H1 (cell line): ENCODE data around the gene OMP. TPM values are rescaled to one million over a fixed set of nuclear protein-coding genes. Genes with fewer than 3 reads are reported as not detected.

Source experiments
- CTCF ChIA-PET: fragments of 300-600 bp; sonication (Branson Sonifier 250); formaldehyde crosslinking; loops from one replicate; lab custom pipeline; 2021; ENCODE audit not compliant: partially characterized antibody; lab: Charles Lee
- POLR2A ChIA-PET: fragments of 300-600 bp; sonication (Branson Sonifier 250); formaldehyde crosslinking; loops from one replicate; lab custom pipeline; 2021; ENCODE audit warnings: inconsistent platforms; ENCODE audit not compliant: partially characterized antibody; lab: Charles Lee
- DNase-seq, 2 experiments: peaks; one replicate each; pipeline versions ENCODE4 v3.0.0 to v3.0.0-alpha.2; 2010 to 2022; ENCODE audit warnings: low spot score in 2 of 2, low read depth in 1 of 2, mixed read lengths in 1 of 2
- FAIRE-seq: peaks from 2 replicates; lab custom pipeline; 2011; peaks lifted over from hg19 to GRCh38; lab: Jason Lieb, UNC
- H2AFZ ChIP-seq: 2 replicates; pipeline ENCODE4 v1.8.1; 2012; ENCODE audit warnings: low read length, inconsistent platforms
- H2AK5ac ChIP-seq: 2 replicates; pipeline ENCODE4 v1.6.1; 2013; ENCODE audit warnings: low read depth, low read length
- H2BK120ac ChIP-seq: replicated peaks from 2 replicates; pipeline ENCODE3; 2013; ENCODE audit warnings: low read depth, low read length, inconsistent platforms
- H2BK12ac ChIP-seq: 2 replicates; pipeline ENCODE4 v1.6.1; 2013; ENCODE audit warnings: low read depth, low read length
- H2BK15ac ChIP-seq: 2 replicates; pipeline ENCODE4 v1.6.1; 2013; ENCODE audit warnings: low read length
- H2BK20ac ChIP-seq: 2 replicates; pipeline ENCODE4 v1.6.1; 2013; ENCODE audit warnings: low read length
- H2BK5ac ChIP-seq: 2 replicates; pipeline ENCODE4 v1.6.1; 2013; ENCODE audit warnings: low read depth, low read length
- H3K14ac ChIP-seq: 2 replicates; pipeline ENCODE4 v1.6.1; 2013; ENCODE audit warnings: inconsistent platforms; ENCODE audit not compliant: insufficient read length
- H3K18ac ChIP-seq: 2 replicates; pipeline ENCODE4 v1.6.1; 2013; ENCODE audit warnings: low read length; ENCODE audit errors: extremely low read depth
- H3K23ac ChIP-seq: 2 replicates; pipeline ENCODE4 v1.6.1; 2013; ENCODE audit warnings: inconsistent platforms; ENCODE audit not compliant: insufficient read length
- H3K23me2 ChIP-seq: 2 replicates; pipeline ENCODE4 v1.6.1; 2013; ENCODE audit warnings: low read depth, low read length
- H3K27ac ChIP-seq: 2 replicates; pipeline ENCODE4 v1.6.1; 2011; ENCODE audit warnings: low read depth, low read length, inconsistent platforms
- H3K27me3 ChIP-seq, 4 experiments: replicated peaks in 1 of 4; 1 replicate in 1 of 4; 2 replicates in 3 of 4; pipeline versions ENCODE4 v1.6.1 to v1.8.1; 2011 to 2013; ENCODE audit warnings: low read length in 3 of 4, mild to moderate bottlenecking in 3 of 4, inconsistent platforms in 2 of 4, mixed read lengths in 2 of 4, moderate library complexity in 1 of 4; ENCODE audit not compliant: control insufficient read depth in 3 of 4, insufficient read depth in 3 of 4; ENCODE audit errors: extremely low read depth in 1 of 4
- H3K36me3 ChIP-seq, 4 experiments: 2 replicates each; pipeline versions ENCODE4 v1.6.1 to v1.8.1; 2011 to 2013; ENCODE audit warnings: mild to moderate bottlenecking in 4 of 4, low read length in 3 of 4, moderate library complexity in 2 of 4, control low read depth in 1 of 4, inconsistent platforms in 1 of 4; ENCODE audit not compliant: insufficient read depth in 4 of 4, control insufficient read depth in 2 of 4
- H3K4ac ChIP-seq: replicated peaks from 2 replicates; pipeline ENCODE3; 2013; ENCODE audit warnings: low read length, low read depth, mixed read lengths, inconsistent platforms; ENCODE audit not compliant: insufficient read length
- H3K4me1 ChIP-seq, 4 experiments: replicated peaks in 1 of 4; 1 replicate in 1 of 4; 2 replicates in 3 of 4; pipeline versions ENCODE4 v1.6.1 to v1.8.1; 2011 to 2013; ENCODE audit warnings: low read length in 3 of 4, inconsistent platforms in 2 of 4, mixed read lengths in 1 of 4; ENCODE audit not compliant: insufficient read depth in 4 of 4, control insufficient read depth in 3 of 4
- H3K4me2 ChIP-seq, 2 experiments: 2 replicates each; pipeline versions ENCODE4 v1.6.1 to v1.8.1; 2011 to 2013; ENCODE audit warnings: low read depth in 2 of 2, low read length in 2 of 2, control low read depth in 1 of 2, inconsistent platforms in 1 of 2, mild to moderate bottlenecking in 1 of 2; ENCODE audit not compliant: insufficient read depth in 1 of 2
- H3K4me3 ChIP-seq, 4 experiments: fragments of 200-600, 300-600 bp in 1 of 4; sonication (generic), shearing (Covaris generic), sonication (Bioruptor Twin) in 1 of 4; 2 replicates each; pipeline versions ENCODE4 v1.5.1 to v1.8.1; 2011 to 2016; ENCODE audit warnings: low read length in 4 of 4, low read depth in 3 of 4, control low read depth in 2 of 4, inconsistent platforms in 2 of 4, mild to moderate bottlenecking in 2 of 4, mixed read lengths in 1 of 4, moderate library complexity in 1 of 4; ENCODE audit not compliant: insufficient read depth in 2 of 4; ENCODE audit errors: extremely low read depth in 1 of 4
- H3K56ac ChIP-seq: replicated peaks from 2 replicates; pipeline ENCODE3; 2013; ENCODE audit warnings: low read depth, mild to moderate bottlenecking, mixed read lengths, low read length, inconsistent platforms; ENCODE audit not compliant: insufficient read length
- H3K79me1 ChIP-seq: 2 replicates; pipeline ENCODE4 v1.6.1; 2013; ENCODE audit warnings: low read depth, low read length, control low read depth
- H3K79me2 ChIP-seq, 2 experiments: 2 replicates each; pipeline versions ENCODE4 v1.6.1 to v1.8.1; 2012 to 2013; ENCODE audit warnings: low read length in 2 of 2, mild to moderate bottlenecking in 2 of 2, inconsistent platforms in 1 of 2; ENCODE audit not compliant: insufficient read depth in 2 of 2, control insufficient read depth in 1 of 2
- H3K9ac ChIP-seq, 4 experiments: replicated peaks in 1 of 4; 1 replicate in 1 of 4; 2 replicates in 3 of 4; pipeline versions ENCODE4 v1.6.1 to v1.8.1; 2011 to 2013; ENCODE audit warnings: low read depth in 3 of 4, low read length in 3 of 4, control low read depth in 2 of 4, mild to moderate bottlenecking in 2 of 4, moderate library complexity in 2 of 4, inconsistent platforms in 1 of 4; ENCODE audit errors: extremely low read depth in 1 of 4
- H3K9me3 ChIP-seq, 2 experiments: 2 replicates each; pipeline versions ENCODE4 v1.6.1 to v1.8.1; 2012 to 2013; ENCODE audit warnings: mild to moderate bottlenecking in 2 of 2, moderate library complexity in 2 of 2, control low read depth in 1 of 2, inconsistent platforms in 1 of 2, low read depth in 1 of 2, low read length in 1 of 2, mixed read lengths in 1 of 2; ENCODE audit not compliant: insufficient read depth in 2 of 2
- H4K20me1 ChIP-seq, 2 experiments: replicated peaks in 1 of 2; 2 replicates each; pipeline versions ENCODE3 to v1.8.1; 2011 to 2013; ENCODE audit warnings: inconsistent platforms in 2 of 2, low read length in 2 of 2, mild to moderate bottlenecking in 1 of 2; ENCODE audit not compliant: insufficient read depth in 2 of 2, control insufficient read depth in 1 of 2
- H4K5ac ChIP-seq: 2 replicates; pipeline ENCODE4 v1.6.1; 2013; ENCODE audit warnings: low read length, low read depth, mixed read lengths, inconsistent platforms; ENCODE audit not compliant: insufficient read length
- H4K8ac ChIP-seq: 2 replicates; pipeline ENCODE4 v1.8.0; 2013; ENCODE audit warnings: mild to moderate bottlenecking, moderate library complexity, low read length, inconsistent platforms; ENCODE audit not compliant: insufficient read depth; ENCODE audit errors: extremely low read depth
- H4K91ac ChIP-seq: replicated peaks from 2 replicates; pipeline ENCODE3; 2013; ENCODE audit warnings: low read length, mixed read lengths, inconsistent platforms; ENCODE audit not compliant: insufficient read length
- ASH2L ChIP-seq: fragments of 200-600, 300-600 bp; sonication (generic); IDR thresholded peaks from one replicate; pipeline ENCODE4 v1.7.1; 2017; ENCODE audit warnings: low read length
- CBX5 ChIP-seq: fragments of 300-800, 300-1000 bp; sonication (generic); IDR thresholded peaks from 2 replicates; pipeline ENCODE4 v1.7.1; 2016; ENCODE audit warnings: antibody characterized with exemption, low read length, low read depth
- CBX8 ChIP-seq: fragments of 300-800, 300-1000 bp; sonication (generic); IDR thresholded peaks from 2 replicates; pipeline ENCODE4 v1.7.1; 2016; ENCODE audit warnings: low read depth, low read length, borderline replicate concordance
- EZH2 ChIP-seq: fragments of 200-600 bp; sonication (generic); IDR thresholded peaks from 2 replicates; pipeline ENCODE4 v1.7.1; 2012; ENCODE audit warnings: low read depth, mild to moderate bottlenecking, moderate library complexity, low read length, inconsistent platforms; ENCODE audit not compliant: severe bottlenecking
- KDM1A ChIP-seq: fragments of 200-600, 300-600 bp; sonication (generic); IDR thresholded peaks from 2 replicates; pipeline ENCODE4 v1.7.1; 2016; ENCODE audit warnings: mild to moderate bottlenecking, low read length, borderline replicate concordance
- KDM5A ChIP-seq: fragments of 200-600 bp; IDR thresholded peaks from 2 replicates; pipeline ENCODE4 v1.7.1; 2012; ENCODE audit warnings: mild to moderate bottlenecking, low read length, inconsistent platforms, mixed read lengths
- NRF1 ChIP-seq: IDR thresholded peaks from 2 replicates; pipeline ENCODE4 v1.6.1; 2011; ENCODE audit warnings: mild to moderate bottlenecking, low read depth, low read length, improper control_type of control experiment
- RBBP5 ChIP-seq: IDR thresholded peaks from 2 replicates; pipeline ENCODE4 v1.7.1; 2012; ENCODE audit warnings: low read depth, mild to moderate bottlenecking, inconsistent platforms, low read length, moderate library complexity, borderline replicate concordance
- RXRA ChIP-seq: IDR thresholded peaks from 2 replicates; pipeline ENCODE4 v1.6.1; 2011; ENCODE audit warnings: low read depth, mild to moderate bottlenecking, low read length, moderate library complexity; ENCODE audit not compliant: insufficient read depth
- SIN3A ChIP-seq, 2 experiments: IDR thresholded peaks in 1 of 2; conservative IDR thresholded peaks in 1 of 2; 2 replicates each; pipeline ENCODE4 v1.6.1; 2011 to 2012; ENCODE audit warnings: low read length in 2 of 2, improper control_type of control experiment in 1 of 2, low read depth in 1 of 2, mild to moderate bottlenecking in 1 of 2
- SUZ12 ChIP-seq: fragments of 200-600 bp; sonication (generic); IDR thresholded peaks from 2 replicates; pipeline ENCODE4 v1.6.1; 2012; ENCODE audit warnings: mild to moderate bottlenecking, inconsistent platforms, low read length, moderate library complexity, mixed read lengths
- ZNF274 ChIP-seq: IDR thresholded peaks from 2 replicates; pipeline ENCODE4 v1.7.0; 2012; ENCODE audit warnings: low read length, borderline replicate concordance; ENCODE audit errors: extremely low read depth
- WGBS, 2 experiments: shearing (Covaris generic) in 1 of 2; methylation state at CpG; one replicate each; pipeline versions ENCODE4 v1.1.6 to v1.1.7; 2013 to 2015; ENCODE audit warnings: low lambda C conversion rate in 2 of 2, mixed read lengths in 2 of 2, inconsistent platforms in 1 of 2, low coverage in 1 of 2, missing lambda C conversion rate in 1 of 2; ENCODE audit not compliant: insufficient replicate concordance in 2 of 2, insufficient coverage in 1 of 2, insufficient read length in 1 of 2; ENCODE audit errors: extremely low coverage in 1 of 2, missing lambda C conversion rate in 1 of 2; 5-methylcytosine and 5-hydroxymethylcytosine counted together
- polyA plus RNA-seq, 7 experiments: library from polyadenylated mRNA; depleted of rRNA in 3 of 7; stranded (reverse) in 5 of 7; unstranded in 2 of 7; fragments of >200 nt in 5 of 7; fragments of 200-250 nt in 2 of 7; gene quantifications; 1 replicate in 5 of 7; 2 replicates in 1 of 7; 4 replicates in 1 of 7; pipeline versions ENCODE4 v1.2.1 to v1.2.3, GENCODE V29; 2011 to 2013; ENCODE audit warnings: missing spikeins in 2 of 7, mixed read lengths in 2 of 7
- total RNA-seq: library from RNA; stranded (reverse); fragmentation: NEBNext Ultra II Directional; extraction: Animal tissue kit (Norgen Biotek cat#: 25700); gene quantifications from 2 replicates; pipeline ENCODE4 v1.2.1, GENCODE V29; 2021
- TF ChIP-seq, protein P1 (sequence below): IDR thresholded peaks from 2 replicates; pipeline ENCODE4 v1.6.1; 2012; ENCODE audit warnings: inconsistent platforms

OMP gene
- total and polyA plus RNA-seq, 2 of the 8 experiments (the other 6 are each of a cell fraction or from before 2014, with no cell fraction given): not detected

GRCh38 chr11:77096591-77097019, 6.0 kb upstream of the OMP start:
- H3K4ac ChIP-seq: no peak overlapping the region
- H4K5ac ChIP-seq: no peak overlapping the region
- no peak overlapping the region for H2BK12ac ChIP-seq
- H2BK5ac ChIP-seq: no peak overlapping the region
- WGBS, 2 experiments: 88% methylated on average over 5 of the region's 8 CpGs; no CpG with 5 or more reads in 1 of the 2 experiments
- no peaks in the 10 kb centered on the region for H3K9me3 ChIP-seq
- DNase-seq (no peak), FAIRE-seq (no peak)
- no peaks in the 10 kb centered on the region for H3K4me1 ChIP-seq
- no peak overlapping the region for H2AFZ ChIP-seq
- H4K91ac ChIP-seq: no peak overlapping the region
- H3K23me2 ChIP-seq: no peaks in the 10 kb centered on the region
- no peak overlapping the region for H2BK15ac ChIP-seq
- H3K4me3 ChIP-seq: no peak overlapping the region
- H2BK20ac ChIP-seq: no peak overlapping the region
- H3K9ac ChIP-seq: no peak overlapping the region
- CTCF ChIA-PET: interaction anchor here (0.7 to 11.6 kb wide), 4 partner anchors 12 to 44 kb away, joined by 3 to 297 read pairs (median 148); partner anchors contain the start of genes CAPN5 and OMP
- H2AK5ac ChIP-seq: no peak overlapping the region
- H3K36me3 ChIP-seq: no peaks in the 10 kb centered on the region
- POLR2A ChIA-PET: interaction anchor here (1.5 kb wide), 1 partner anchor 15 kb away, joined by 3 read pairs; no protein-coding TSS in a partner anchor
- no peak overlapping the region for H3K23ac ChIP-seq
- no peaks in the 10 kb centered on the region for H3K79me1 ChIP-seq
- no peak overlapping the region for H3K18ac ChIP-seq
- no peaks in the 10 kb centered on the region for H3K27me3 ChIP-seq
- H3K27ac ChIP-seq: no peak overlapping the region
- no peak overlapping the region for H4K8ac ChIP-seq
- no peaks in the 10 kb centered on the region for H3K79me2 ChIP-seq
- H3K14ac ChIP-seq: no peak overlapping the region
- H3K4me2 ChIP-seq: no peak overlapping the region
- no peak overlapping the region for H3K56ac ChIP-seq
- H2BK120ac ChIP-seq: no peak overlapping the region
- peaks cover 0 to under 1% of the 10 kb centered on the region in 2 experiments for H4K20me1 ChIP-seq
- no peak for TF ChIP-seq ASH2L
- no peak for TF ChIP-seq CBX5
- TF ChIP-seq RBBP5: no peak
- no peak for TF ChIP-seq CBX8
- no peak for TF ChIP-seq SUZ12
- no peak for TF ChIP-seq ZNF274
- TF ChIP-seq EZH2: no peak
- no peak for TF ChIP-seq SIN3A (conservative IDR thresholded peaks at IDR 0.05 in 1 of 2, IDR thresholded peaks at IDR 0.05 in 1 of 2; ENCODE audit: low read depth in 1 of 2, low read length in 2 of 2)
- TF ChIP-seq KDM1A: no peak
- TF ChIP-seq KDM5A: no peak
- TF ChIP-seq RXRA: no peak
- TF ChIP-seq, protein P1, sequence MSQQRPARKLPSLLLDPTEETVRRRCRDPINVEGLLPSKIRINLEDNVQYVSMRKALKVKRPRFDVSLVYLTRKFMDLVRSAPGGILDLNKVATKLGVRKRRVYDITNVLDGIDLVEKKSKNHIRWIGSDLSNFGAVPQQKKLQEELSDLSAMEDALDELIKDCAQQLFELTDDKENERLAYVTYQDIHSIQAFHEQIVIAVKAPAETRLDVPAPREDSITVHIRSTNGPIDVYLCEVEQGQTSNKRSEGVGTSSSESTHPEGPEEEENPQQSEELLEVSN: no peak
- no peak for TF ChIP-seq NRF1
